LHCN-M2 (cell line): ENCODE measurements around the gene NFKB1. TPM values are rescaled to one million over a fixed set of nuclear protein-coding genes. Genes with fewer than 3 reads are reported as not detected.
"Not testable (repeated sequence)": the region's sequence is repeated elsewhere in the genome, so short reads cannot be mapped to it uniquely, and the experiment has no call there.

Experiments used
- DNase-seq: peaks from one replicate; pipeline ENCODE4 v3.0.0-alpha.2; 2012; ENCODE audit warnings: low read depth
- polyA plus RNA-seq: library from polyadenylated mRNA; unstranded; fragments of >200 nt; gene quantifications from one replicate; pipeline ENCODE4 v1.2.1, GENCODE V29; 2012; ENCODE audit warnings: missing spikeins
- total RNA-seq: library from RNA; depleted of rRNA; stranded (reverse); fragments of >200 nt; gene quantifications from 2 replicates; pipeline ENCODE4 v1.2.3, GENCODE V29; 2014; rRNA removed

The NFKB1 gene, protein sequence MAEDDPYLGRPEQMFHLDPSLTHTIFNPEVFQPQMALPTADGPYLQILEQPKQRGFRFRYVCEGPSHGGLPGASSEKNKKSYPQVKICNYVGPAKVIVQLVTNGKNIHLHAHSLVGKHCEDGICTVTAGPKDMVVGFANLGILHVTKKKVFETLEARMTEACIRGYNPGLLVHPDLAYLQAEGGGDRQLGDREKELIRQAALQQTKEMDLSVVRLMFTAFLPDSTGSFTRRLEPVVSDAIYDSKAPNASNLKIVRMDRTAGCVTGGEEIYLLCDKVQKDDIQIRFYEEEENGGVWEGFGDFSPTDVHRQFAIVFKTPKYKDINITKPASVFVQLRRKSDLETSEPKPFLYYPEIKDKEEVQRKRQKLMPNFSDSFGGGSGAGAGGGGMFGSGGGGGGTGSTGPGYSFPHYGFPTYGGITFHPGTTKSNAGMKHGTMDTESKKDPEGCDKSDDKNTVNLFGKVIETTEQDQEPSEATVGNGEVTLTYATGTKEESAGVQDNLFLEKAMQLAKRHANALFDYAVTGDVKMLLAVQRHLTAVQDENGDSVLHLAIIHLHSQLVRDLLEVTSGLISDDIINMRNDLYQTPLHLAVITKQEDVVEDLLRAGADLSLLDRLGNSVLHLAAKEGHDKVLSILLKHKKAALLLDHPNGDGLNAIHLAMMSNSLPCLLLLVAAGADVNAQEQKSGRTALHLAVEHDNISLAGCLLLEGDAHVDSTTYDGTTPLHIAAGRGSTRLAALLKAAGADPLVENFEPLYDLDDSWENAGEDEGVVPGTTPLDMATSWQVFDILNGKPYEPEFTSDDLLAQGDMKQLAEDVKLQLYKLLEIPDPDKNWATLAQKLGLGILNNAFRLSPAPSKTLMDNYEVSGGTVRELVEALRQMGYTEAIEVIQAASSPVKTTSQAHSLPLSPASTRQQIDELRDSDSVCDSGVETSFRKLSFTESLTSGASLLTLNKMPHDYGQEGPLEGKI
- 16.6 and 22.0 TPM in 2 replicates for total RNA-seq
- 14.1 TPM for polyA plus RNA-seq

DNA sequence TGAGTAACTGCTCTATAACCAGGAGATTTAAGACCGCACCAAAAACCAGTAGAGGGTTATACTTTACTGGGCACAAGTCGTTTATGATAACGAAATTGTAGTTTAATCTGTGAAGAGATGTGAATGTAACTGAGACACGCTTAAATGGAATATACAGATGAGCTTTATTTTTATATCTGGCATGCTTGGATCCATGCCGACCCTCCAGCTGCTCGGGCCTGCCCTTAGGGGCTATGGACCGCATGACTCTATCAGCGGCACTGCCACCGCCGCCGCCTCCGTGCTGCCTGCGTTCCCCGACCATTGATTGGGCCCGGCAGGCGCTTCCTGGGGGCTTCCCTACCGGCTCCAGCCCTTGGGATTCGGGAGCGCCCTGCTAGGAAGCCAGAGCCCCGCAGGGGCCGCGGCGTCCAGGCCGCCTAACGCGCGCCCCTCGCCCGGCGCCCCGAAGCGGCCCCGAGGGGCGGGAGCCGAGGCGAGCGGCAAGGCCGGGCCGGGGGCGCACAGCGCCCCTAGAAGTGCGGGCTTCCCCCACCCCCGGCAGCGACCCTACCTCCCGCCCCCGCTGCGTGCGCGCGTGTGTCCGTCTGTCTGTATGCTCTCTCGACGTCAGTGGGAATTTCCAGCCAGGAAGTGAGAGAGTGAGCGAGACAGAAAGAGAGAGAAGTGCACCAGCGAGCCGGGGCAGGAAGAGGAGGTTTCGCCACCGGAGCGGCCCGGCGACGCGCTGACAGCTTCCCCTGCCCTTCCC, at the start of gene NFKB1:
TSS of gene NFKB1 (plus strand) at position 664 of the 751 bp plus-strand sequence. CDS start 24,160 bp downstream, outside the sequence.
- peak; percentile 69 for DNase-seq

DNA sequence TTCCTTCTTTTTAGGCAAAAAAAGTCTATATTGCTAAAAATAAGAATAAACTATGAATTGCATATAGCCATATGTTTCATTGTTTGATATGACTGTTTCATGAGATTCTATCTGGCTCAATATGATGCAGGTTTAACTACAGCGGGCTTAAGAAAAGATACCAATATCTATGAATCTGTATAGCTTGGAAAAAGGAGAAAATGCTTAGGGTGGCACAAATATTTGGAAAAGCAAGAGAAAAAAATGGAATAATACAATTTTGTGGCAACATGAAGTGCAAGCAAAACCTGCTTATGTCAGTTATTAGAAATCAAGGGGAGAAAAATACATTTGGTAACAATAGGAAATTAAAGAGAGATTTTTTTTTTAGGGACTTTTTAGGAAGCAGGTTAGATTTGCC, 48.3 kb upstream of the NFKB1 start:
- no peak for DNase-seq

DNA sequence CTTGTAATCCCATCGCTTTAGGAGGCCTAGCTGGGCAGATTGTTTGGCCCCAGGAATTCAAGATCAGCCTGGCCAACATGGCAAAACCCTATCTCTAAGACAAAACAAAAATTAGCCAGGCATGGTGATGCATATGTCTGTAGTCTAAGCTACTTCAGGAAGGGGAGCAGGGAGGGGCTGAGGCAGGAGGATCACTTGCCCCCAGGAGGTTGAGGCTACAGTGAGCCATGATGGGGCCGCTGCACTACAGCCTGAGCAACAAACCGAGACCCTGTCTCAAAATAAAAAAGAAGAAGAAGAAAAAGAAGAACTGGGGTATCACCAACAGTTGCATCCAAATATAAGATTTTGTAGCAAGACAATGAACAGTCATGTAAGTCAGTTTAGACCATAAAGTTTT, 47.3 kb upstream of the NFKB1 start:
- DNase-seq, result no peak

DNA sequence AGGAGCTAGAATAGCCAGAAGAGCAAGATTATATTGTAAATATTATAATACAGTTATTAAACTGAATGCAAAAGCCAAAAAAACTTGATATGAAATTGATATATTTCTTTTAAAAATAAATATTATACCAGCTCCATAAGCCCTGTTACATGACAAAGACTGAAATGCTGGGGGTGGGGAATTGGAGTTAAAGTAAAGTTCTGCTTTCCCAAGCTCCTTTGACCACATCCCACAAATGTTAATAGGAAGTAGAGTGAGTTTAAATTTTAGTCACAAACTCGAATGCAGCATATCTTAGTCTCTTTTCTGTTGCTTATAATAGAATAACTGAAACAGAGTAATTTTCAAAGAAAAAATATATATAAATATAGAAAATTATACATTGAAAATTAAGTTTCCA, 46.9 kb upstream of the NFKB1 start:
- no peak for DNase-seq

DNA sequence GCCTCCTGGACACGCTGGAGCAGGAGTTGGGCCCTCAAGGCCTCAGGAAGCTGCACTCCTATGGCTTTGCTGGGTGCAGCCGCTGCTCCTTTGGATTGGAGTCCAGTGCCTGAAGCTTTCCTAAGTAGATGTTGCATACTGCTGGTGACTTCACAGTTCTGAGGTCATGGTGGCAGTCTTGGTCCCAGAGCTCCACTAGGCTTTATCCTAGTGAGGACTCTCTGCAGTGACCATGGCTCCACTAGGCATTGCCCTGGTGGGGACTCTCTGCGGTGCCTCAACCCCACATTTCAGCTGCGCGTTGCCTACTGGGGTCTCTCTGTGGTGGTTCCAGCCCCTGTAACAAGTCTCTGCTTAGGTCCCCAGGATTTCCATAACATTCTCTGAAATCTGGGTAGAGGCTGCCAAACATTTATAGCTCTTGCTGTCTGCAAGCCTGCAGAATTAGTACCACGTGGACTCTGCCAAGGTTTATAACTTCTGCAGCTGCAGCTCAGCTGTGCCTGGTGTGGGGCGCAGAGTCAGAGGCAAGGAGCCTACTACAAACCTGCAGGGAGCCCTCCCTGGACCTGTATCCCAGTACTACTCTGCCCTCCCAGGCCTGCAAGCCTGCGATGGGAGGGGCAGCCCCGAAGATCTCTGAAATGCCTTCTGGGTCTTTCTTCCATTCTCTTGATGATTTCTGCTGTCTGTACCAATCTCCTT, 46.0 kb upstream of the NFKB1 start:
- DNase-seq, result no peak

DNA sequence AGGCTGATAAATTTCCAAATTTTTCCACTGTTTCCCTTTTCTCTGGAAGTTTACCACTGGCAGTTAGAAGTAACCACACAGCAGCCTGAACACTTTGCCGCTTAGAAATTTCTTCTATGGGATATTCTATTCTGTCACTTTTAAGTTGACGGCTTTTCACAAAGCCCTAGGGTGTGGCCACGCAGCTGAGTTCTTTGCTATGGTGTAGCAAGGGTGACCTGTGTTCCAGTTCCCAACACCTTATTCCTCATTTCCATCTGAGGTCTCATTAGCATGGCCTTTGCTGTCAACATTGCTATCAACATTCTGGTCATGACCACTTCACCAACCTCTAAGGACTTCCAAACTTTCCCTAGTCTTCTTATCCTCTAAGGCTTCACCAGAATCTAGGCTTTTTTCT, 45.4 kb upstream of the NFKB1 start:
- no peak for DNase-seq

DNA sequence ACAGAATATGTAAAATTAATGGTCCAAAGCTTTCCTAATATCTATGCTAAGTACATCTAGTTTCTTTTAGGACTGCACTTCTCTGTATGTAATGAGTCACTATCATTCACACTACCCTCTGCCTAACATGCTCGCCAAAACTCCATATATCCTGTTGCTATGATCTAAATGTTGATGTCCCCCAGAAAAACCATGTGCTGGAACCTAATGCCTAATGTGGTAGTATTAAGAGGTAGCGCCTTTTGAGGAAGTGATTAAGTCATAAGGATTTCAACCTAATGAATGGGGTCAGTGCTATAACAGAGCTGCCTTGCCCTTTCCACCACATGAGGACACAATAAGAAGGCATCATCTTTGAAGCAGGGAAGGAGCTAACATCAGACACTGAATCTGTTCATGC, 34.9 kb upstream of the NFKB1 start:
- peak; percentile 26 for DNase-seq

DNA sequence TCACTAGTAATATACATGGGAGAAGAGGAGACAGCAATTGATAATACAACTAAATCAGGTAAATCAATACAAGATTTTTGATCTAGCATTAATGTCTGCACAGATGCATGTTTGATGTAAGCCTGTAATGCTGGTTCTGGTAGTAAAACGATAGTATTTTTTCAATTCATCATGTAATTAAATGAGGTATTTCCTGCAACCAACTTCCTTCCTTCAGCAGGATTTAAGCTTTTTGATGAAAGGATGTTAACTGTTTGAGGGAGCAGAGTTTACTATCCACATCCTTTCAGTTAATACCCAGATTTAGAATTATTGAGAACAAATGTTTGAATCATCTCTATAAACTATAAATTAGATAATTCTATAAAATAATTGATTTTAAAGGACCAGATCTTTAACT, 31.4 kb upstream of the NFKB1 start:
- no peak for DNase-seq

DNA sequence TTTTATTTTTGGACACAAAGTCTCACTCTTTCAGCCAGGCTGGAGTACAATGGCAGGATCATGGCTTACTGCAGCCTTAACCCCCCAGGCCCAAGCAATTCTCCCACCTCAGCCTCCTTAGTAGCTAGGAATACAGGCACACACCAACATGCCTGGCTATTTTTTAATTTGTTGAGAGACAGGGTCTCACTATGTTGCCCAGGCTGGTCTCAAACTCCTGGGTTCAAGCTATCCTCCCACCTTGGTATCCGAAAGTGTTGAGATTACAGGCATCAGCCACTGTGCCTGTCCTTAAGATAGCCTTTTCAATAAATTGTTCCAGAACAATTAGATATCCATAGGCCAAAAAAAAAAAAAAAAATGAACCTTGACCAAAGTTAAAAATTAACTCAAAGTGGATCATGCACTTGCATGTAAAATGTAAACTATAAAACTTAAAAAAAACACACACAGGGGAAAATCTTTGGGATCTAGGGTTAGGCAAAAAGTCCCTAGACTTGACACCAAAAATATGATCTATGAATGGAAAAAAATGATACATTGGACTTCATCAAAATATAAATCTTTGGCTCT, 28.6 kb upstream of the NFKB1 start:
- DNase-seq, result no peak

DNA sequence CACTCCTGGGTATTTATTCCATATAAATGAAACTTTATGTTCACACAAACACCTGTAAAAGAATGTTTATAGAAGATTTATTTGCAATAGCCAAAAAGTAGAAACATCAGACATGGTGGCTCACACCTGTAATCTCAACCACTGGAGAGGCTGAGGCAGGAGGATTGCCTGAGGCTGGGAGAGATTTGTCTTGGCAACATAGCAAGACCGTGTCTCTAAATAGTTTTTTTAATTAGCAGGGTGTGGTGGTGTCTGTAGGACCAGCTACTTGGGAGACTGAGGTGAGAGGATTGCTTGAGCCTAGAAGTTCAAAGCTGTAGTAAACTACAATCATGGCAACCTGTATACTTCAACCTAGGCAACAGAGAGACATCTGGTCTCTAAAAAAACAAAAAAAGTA, 27.7 kb upstream of the NFKB1 start:
- DNase-seq, result no peak

DNA sequence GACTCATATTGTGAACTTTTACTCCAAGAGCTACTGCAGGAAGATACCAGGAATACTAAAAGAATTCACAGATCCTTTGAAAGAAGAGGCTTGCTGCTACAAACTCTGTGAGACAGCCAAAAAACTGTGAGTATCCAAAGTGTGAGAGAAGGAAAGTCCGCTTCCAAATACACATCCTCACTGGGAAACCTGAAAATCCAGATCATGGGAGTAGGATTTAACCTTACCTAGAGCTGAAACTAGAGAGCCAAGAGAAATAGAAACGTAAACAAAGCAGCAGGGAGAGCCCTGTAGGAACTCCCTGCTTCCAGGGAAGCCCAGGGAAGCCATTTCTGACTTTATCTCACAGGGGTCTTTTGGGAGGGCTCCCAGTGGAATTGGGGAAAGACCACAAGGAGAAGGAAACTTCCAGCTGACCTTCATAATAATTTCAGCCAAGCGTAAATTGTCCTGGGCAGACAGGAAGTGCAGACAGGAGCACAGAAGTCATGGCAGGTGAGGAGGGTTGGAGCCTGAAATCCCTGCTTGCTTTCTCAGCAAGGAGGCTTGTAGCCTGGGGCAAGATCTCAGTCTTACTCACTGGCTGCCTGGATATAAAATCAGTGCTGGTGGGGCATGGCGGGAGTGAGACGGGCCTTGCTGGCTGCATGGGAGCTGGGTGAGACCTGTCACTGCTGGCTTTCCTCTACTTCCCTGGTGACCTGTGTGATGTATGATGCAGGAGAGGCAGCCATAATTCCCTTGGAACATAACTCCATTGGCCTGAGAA, 26.2 kb upstream of the NFKB1 start:
- no peak for DNase-seq

DNA sequence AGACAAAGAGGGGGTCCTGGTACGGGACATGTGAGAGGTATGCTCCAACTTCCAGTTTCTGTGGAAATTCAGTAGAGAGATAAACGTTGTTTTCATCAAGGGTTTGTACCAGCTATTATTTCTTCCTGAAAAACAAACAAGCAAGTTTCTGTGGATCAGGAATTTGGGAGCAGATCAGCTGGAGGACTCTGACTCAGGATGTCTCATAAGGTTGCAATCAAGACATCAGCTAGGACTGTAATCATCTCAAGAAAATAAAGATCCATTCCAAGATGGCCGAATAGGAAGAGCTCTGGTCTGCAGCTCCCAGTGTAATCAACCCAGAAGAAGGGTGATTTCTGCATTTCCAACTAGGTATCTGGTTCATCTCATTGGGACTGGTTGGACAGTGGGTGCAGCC, 23.5 kb upstream of the NFKB1 start:
- DNase-seq, result peak; percentile 65

DNA sequence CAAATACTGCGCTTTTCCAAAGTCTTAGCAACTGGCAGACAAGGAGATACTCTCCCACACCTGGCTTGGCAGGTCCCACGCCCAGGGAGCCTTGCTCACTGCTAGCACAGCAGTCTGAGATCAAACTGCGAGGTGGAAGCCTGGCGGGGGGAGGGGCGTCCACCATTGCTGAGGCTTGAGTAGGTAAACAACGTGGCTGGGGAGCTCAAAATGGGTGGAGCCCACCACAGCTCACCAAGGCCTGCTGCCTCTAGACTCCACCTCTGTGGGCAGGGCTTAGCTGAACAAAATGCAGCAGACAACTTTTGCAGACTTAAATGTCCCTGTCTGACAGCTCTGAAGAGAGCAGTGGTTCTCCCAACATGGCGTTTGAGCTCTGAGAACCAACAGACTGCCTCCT, 23.0 kb upstream of the NFKB1 start:
- DNase-seq, result no peak

DNA sequence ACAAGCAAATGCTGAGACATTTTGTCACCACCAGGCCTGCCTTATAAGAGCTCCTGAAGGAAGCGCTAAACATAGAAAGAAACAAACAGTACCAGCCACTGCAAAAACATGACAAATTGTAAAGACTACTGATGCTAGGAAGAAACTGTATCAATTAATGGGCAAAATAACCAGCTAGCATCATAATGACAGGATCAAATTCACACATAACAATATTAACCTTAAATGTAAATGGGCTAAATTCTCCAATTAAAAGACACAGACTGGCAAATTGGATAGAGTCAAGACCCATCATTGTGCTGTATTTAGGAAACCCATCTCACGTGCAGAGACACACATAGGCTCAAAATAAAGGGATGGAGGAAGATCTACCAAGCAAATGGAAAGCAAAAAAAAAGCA, 21.3 kb upstream of the NFKB1 start:
- DNase-seq, result not testable (repeated sequence)

DNA sequence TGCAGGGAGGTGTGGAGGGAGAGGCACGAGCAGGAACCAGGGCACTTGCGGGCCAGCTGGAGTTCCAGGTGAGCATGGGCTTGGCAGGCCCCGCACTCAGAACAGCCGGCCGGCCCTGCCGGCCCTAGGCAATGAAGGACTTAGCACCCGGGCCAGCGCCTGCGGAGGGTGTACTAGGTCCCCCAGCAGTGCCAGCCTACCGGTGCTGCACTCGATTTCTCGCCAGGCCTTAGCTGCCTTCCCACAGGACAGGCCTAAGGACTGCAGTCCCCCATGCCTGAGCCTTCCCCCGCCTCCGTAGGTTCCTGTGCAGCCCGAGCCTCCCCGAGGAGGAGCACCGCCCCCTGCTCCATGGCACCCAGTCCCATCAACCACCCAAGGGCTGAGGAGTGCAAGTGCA, 18.0 kb upstream of the NFKB1 start:
- DNase-seq, result no peak

DNA sequence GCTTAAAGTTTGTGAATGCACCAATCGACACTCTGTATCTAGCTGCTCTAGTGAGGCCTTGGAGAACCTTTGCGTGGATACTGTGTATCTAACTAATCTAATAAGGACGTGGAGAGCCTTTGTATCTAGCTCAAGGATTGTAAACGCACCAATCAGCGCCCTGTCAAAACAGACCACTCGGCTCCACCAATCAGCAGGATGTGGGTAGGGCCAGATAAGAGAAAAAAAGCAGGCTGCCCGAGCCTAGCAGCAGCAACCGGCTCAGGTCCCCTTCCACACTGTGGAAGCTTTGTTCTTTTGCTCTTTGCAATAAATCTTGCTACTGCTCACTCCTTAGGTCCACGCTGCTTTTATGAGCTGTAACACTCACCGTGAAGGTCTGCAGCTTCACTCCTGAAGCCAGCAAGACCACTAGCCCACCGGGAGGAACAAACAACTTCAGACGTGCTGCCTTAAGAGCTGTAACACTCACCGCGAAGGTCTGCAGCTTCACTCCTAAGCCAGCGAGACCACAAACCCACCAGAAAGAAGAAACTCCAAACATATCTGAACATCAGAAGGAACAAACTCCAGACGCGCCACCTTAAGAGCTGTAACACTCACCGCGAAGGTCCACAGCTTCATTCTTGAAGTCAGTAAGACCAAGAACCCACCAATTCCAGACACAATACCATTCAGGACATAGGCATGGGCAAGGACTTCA, 17.0 kb upstream of the NFKB1 start:
- not testable (repeated sequence) for DNase-seq

DNA sequence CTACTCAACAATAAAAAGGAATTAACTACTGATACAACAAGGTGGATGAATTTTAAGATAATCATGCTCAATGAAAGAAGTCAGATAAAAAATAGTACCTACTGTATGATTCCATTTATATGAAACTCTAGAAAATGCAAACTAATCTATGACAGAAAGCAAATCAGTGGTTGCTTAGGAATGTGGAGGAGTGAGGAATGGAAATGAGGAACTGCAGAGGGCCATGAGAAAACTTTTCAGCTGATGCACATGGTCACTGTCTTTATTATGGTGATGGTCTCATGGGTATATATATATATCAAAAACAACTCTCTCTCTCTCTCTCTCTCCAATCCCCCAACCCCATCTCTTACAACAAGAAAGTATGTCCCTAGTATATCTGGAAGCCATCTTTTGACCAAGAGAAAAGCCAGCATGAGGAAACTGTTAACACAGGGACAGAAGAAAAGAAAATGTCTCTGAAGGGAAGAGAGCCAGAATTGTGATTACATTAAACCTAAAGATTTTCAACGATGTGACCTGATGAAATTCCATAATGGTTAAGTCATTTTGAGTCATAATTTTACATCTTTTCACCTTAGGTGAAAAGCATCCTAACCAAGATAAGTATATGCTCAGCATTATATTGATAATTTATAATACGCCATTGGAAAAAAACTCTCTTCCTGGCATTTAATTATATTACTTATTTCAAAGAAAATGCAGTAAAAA, 8.5 kb upstream of the NFKB1 start:
- no peak for DNase-seq

DNA sequence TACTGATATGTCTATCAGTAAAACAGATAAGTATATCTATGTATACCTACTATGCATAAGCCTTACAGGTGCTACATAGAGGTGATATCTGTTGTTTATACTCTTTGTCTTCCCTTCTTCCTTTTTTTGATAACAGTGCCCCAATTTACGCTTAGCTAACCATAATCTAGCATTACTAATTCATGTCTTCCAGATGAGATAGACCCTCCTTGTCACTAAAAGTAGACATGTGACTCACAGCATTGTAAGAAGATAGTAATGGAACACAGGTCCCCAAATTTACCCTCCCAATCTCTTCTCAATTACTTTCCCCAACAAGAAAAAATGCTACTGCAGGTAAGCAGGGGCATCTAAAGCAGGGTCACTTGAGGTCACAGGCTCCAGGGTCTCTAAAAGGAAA, 7.9 kb upstream of the NFKB1 start:
- DNase-seq, result no peak

DNA sequence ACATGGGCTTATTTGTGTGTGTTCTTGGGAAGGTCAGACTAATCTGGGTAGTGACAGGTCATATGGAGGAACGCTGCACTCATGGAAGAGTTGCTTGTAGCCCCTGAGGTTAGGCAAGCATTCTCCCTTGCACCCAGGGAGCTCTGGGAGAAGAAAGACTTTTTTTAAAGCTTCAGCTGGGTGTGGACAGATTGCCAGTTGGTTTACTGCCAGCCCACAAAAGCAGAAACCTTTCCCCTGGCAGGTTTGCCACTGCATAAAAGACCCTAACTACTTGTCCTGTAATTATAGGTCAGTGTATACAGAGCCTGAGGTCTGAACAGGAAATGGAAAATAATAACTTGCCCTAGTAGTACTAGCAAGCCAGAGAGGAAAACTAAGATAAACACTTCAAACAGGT, 7.4 kb upstream of the NFKB1 start:
- no peak for DNase-seq
